Left lung (tissue), 10 donors: Measurements from ENCODE around the gene TBC1D9. TPM values are rescaled to one million over a fixed set of nuclear protein-coding genes. Genes with fewer than 3 reads are reported as not detected.
"Not testable (repeated sequence)": the region's sequence is repeated elsewhere in the genome, so short reads cannot be mapped to it uniquely, and the experiment has no call there.

Experiments
- ATAC-seq: fragments of 200-7000 bp; cut with Tn5 transposase; one replicate; pipeline ENCODE4 v1.9.1; 2020; ENCODE audit warnings: moderate library complexity
- DNase-seq, 4 donors: peaks; one replicate each; pipeline ENCODE4 v3.0.0-alpha.2; 2013 to 2020
- H3K27ac ChIP-seq, 2 donors: fragments of 200-600 bp; sonication (generic) in 1 of 2; one replicate each; pipeline versions ENCODE4 v1.5.0 to v1.8.0; 2020 to 2021
- H3K27me3 ChIP-seq, 2 donors: fragments of 200-600 bp; sonication (generic) in 1 of 2; one replicate each; pipeline versions ENCODE4 v1.5.0 to v1.8.0; 2020 to 2021
- H3K36me3 ChIP-seq, 2 donors: fragments of 200-600 bp; sonication (generic) in 1 of 2; one replicate each; pipeline versions ENCODE4 v1.5.0 to v1.8.0; 2020 to 2021
- H3K4me1 ChIP-seq, 2 donors: fragments of 200-600 bp; one replicate each; pipeline ENCODE4 v1.8.0; 2021
- H3K4me3 ChIP-seq, 2 donors: fragments of 200-600 bp; sonication (generic) in 1 of 2; one replicate each; pipeline versions ENCODE4 v1.5.0 to v1.8.0; 2020 to 2021; ENCODE audit warnings: mild to moderate bottlenecking in 1 of 2
- H3K9me3 ChIP-seq, 2 donors: fragments of 200-600 bp; sonication (generic) in 1 of 2; one replicate each; pipeline versions ENCODE4 v1.5.0 to v1.8.0; 2020 to 2021
- CTCF ChIP-seq, 2 donors: fragments of 200-600 bp; sonication (generic) in 1 of 2; IDR thresholded peaks; one replicate each; pipeline versions ENCODE4 v1.5.0 to v1.8.0; 2021; ENCODE audit warnings: antibody characterized with exemption in 2 of 2
- intact Hi-C, 2 donors: fragments of 100-400 bp; cut with DNase I; formaldehyde crosslinking; loops; one replicate each; pipeline versions ENCODE4 v1.11.2 to v1.14.2; 2022
- polyA plus RNA-seq, 6 donors: library from polyadenylated mRNA; unstranded; fragments of 120-200 nt; gene quantifications; one replicate each; pipeline ENCODE4 v1.2.1, GENCODE V29; 2013; ENCODE audit not compliant: insufficient read length in 6 of 6
- total RNA-seq, 2 donors: library from RNA; stranded (reverse); fragmentation: NEBNext Ultra II Directional; extraction: Animal tissue kit (Norgen Biotek cat#: 25700); gene quantifications; one replicate each; pipeline ENCODE4 v1.2.1, GENCODE V29; 2021
- donor health status: DM: no; HTN: yes; CAD: no.
- donor health status: DM: no; HTN: no; CAD: no.

The TBC1D9 gene
- total and polyA plus RNA-seq, 8 donors: 27.7 to 35.7 (median 32.3) TPM

- ATAC-seq: no peak
- Histone ChIP-seq H3K27me3 (peaks cover 0 to 8% of the 10 kb centered on the region in 2 donors), H3K4me3 (no peak overlapping the region), H3K27ac (no peak overlapping the region), H3K9me3 (no peaks in the 10 kb centered on the region), H3K36me3 (no peaks in the 10 kb centered on the region), H3K4me1 (peaks cover 7 to 13% of the 10 kb centered on the region in 2 donors)
- TF ChIP-seq CTCF (IDR thresholded peaks at IDR 0.05): no peak
- DNase-seq: no peak
- intact Hi-C loops: no loop called here
These were observed 5.7 kb downstream of the TBC1D9 start for GRCh38 chr4:140750470-140750869.

GRCh38 chr4:140748171-140748570, 8.0 kb downstream of the TBC1D9 start:
- Histone ChIP-seq H3K9me3 (no peaks in the 10 kb centered on the region), H3K27ac (no peak overlapping the region), H3K4me1 (peaks cover 0 to 8% of the 10 kb centered on the region in 2 donors), H3K4me3 (no peak overlapping the region), H3K27me3 (no peaks in the 10 kb centered on the region), H3K36me3 (no peaks in the 10 kb centered on the region)
- intact Hi-C loops: no loop called here
- DNase-seq (no peak), ATAC-seq (no peak)
- TF ChIP-seq CTCF (IDR thresholded peaks at IDR 0.05): no peak

GRCh38 chr4:140746546-140746945, 9.6 kb downstream of the TBC1D9 start:
- intact Hi-C loops: not testable (repeated sequence)

GRCh38 chr4:140744421-140744820, 11.8 kb downstream of the TBC1D9 start:
- Histone ChIP-seq H3K4me1 (peaks cover 0 to 27% of the 10 kb centered on the region in 2 donors), H3K27me3 (no peaks in the 10 kb centered on the region), H3K27ac (no peak overlapping the region), H3K4me3 (no peak overlapping the region), H3K36me3 (no peaks in the 10 kb centered on the region), H3K9me3 (no peaks in the 10 kb centered on the region)
- TF ChIP-seq CTCF (IDR thresholded peaks at IDR 0.05): no peak
- DNase-seq (no peak), ATAC-seq (no peak)
- intact Hi-C loops: no loop called here

More at GRCh38 chr4:140746546-140746945, 9.6 kb downstream of the TBC1D9 start:
- DNase-seq, H3K27ac ChIP-seq, H3K4me3 ChIP-seq, H3K9me3 ChIP-seq, H3K36me3 ChIP-seq, H3K27me3 ChIP-seq, ATAC-seq: not testable (repeated sequence)
- peaks cover 0 to 22% of the 10 kb centered on the region in 2 donors for H3K4me1 ChIP-seq

GRCh38 chr4:140743194-140743931, 12.8 kb downstream of the TBC1D9 start:
- Histone ChIP-seq H3K9me3 (no peaks in the 10 kb centered on the region), H3K4me1 (peaks cover 0 to 28% of the 10 kb centered on the region in 2 donors), H3K27ac (no peak overlapping the region), H3K27me3 (no peaks in the 10 kb centered on the region), H3K4me3 (no peak overlapping the region), H3K36me3 (no peaks in the 10 kb centered on the region)
- DNase-seq (no peak), ATAC-seq (peak; percentile 73)
- intact Hi-C loops: no loop called here
- TF ChIP-seq CTCF (IDR thresholded peaks at IDR 0.05): peak in 1 of 2 donors; percentile 17

- no peak for DNase-seq
- Histone ChIP-seq H3K9me3 (no peaks in the 10 kb centered on the region), H3K36me3 (no peaks in the 10 kb centered on the region), H3K4me1 (peaks cover 0 to 32% of the 10 kb centered on the region in 2 donors), H3K4me3 (no peak overlapping the region), H3K27me3 (no peaks in the 10 kb centered on the region), H3K27ac (no peak overlapping the region)
- intact Hi-C loops: no loop called here
- no peak for TF ChIP-seq CTCF (IDR thresholded peaks at IDR 0.05)
- no peak for ATAC-seq
These were observed 13.4 kb downstream of the TBC1D9 start for GRCh38 chr4:140742838-140743193.
